DOHH2 (cell line): ENCODE measurements around the gene NR2F1-AS1.

Experiments
- H3F3A ChIP-seq: fragments of 200-600 bp; sonication (generic), shearing (Covaris generic); 2 replicates; pipeline ENCODE4 v1.6.0; 2016; ENCODE audit warnings: antibody characterized with exemption, mild to moderate bottlenecking; ENCODE audit not compliant: control insufficient read depth, insufficient read depth
- H3K27ac ChIP-seq: fragments of 200-600 bp; sonication (generic); 2 replicates; pipeline ENCODE4 v1.5.1; 2014; ENCODE audit warnings: low read depth, mild to moderate bottlenecking, low read length, moderate library complexity
- H3K27me3 ChIP-seq: fragments of 200-600 bp; sonication (generic); 2 replicates; pipeline ENCODE4 v1.6.1; 2014; ENCODE audit warnings: mild to moderate bottlenecking, low read length, mixed read lengths; ENCODE audit not compliant: control insufficient read depth
- H3K36me3 ChIP-seq: fragments of 200-600 bp; sonication (generic); 2 replicates; pipeline ENCODE4 v1.6.1; 2014; ENCODE audit warnings: mild to moderate bottlenecking, low read length, moderate library complexity, mixed read lengths; ENCODE audit not compliant: control insufficient read depth
- H3K4me1 ChIP-seq: fragments of 200-600 bp; sonication (generic); 2 replicates; pipeline ENCODE4 v1.6.1; 2014; ENCODE audit warnings: mild to moderate bottlenecking, low read length, mixed read lengths; ENCODE audit not compliant: control insufficient read depth
- H3K4me2 ChIP-seq: fragments of 200-600 bp; sonication (generic); 2 replicates; pipeline ENCODE4 v1.6.0; 2014; ENCODE audit warnings: mild to moderate bottlenecking, low read length, moderate library complexity
- H3K4me3 ChIP-seq: fragments of 200-600 bp; sonication (generic); 2 replicates; pipeline ENCODE4 v1.5.1; 2014; ENCODE audit warnings: mild to moderate bottlenecking, low read length, mixed read lengths
- H3K79me2 ChIP-seq: fragments of 200-600 bp; sonication (generic); 2 replicates; pipeline ENCODE4 v1.6.1; 2014; ENCODE audit warnings: mild to moderate bottlenecking, low read length, mixed read lengths; ENCODE audit not compliant: control insufficient read depth
- H3K9me2 ChIP-seq: fragments of 200-600 bp; sonication (generic); replicated peaks from 2 replicates; pipeline ENCODE4 v1.6.1; 2014; ENCODE audit warnings: mild to moderate bottlenecking, low read length, mixed read lengths; ENCODE audit not compliant: control insufficient read depth
- H3K9me3 ChIP-seq: fragments of 200-600 bp; sonication (generic); 2 replicates; pipeline ENCODE4 v1.6.1; 2014; ENCODE audit warnings: antibody characterized with exemption, low read length, mixed read lengths; ENCODE audit not compliant: control insufficient read depth, insufficient read depth
- H4K20me1 ChIP-seq: fragments of 200-600 bp; sonication (generic); 2 replicates; pipeline ENCODE4 v1.6.0; 2014; ENCODE audit warnings: low read depth, mild to moderate bottlenecking, antibody characterized with exemption, low read length, moderate library complexity; ENCODE audit not compliant: control insufficient read depth, insufficient read depth
- EZH2phosphoT487 ChIP-seq: fragments of 200-600 bp; sonication (generic); IDR thresholded peaks from 2 replicates; pipeline ENCODE4 v1.6.1; 2017; ENCODE audit warnings: borderline replicate concordance, mild to moderate bottlenecking, antibody characterized with exemption, low read length, moderate library complexity, mixed read lengths
- TF ChIP-seq, protein P1 (sequence below): fragments of 200-600 bp; sonication (generic); IDR thresholded peaks from one replicate; pipeline ENCODE4 v1.5.1; 2014; ENCODE audit warnings: antibody characterized with exemption, mild to moderate bottlenecking, low read depth, low read length; ENCODE audit not compliant: poor library complexity, severe bottlenecking

Gene NR2F1-AS1

DNA sequence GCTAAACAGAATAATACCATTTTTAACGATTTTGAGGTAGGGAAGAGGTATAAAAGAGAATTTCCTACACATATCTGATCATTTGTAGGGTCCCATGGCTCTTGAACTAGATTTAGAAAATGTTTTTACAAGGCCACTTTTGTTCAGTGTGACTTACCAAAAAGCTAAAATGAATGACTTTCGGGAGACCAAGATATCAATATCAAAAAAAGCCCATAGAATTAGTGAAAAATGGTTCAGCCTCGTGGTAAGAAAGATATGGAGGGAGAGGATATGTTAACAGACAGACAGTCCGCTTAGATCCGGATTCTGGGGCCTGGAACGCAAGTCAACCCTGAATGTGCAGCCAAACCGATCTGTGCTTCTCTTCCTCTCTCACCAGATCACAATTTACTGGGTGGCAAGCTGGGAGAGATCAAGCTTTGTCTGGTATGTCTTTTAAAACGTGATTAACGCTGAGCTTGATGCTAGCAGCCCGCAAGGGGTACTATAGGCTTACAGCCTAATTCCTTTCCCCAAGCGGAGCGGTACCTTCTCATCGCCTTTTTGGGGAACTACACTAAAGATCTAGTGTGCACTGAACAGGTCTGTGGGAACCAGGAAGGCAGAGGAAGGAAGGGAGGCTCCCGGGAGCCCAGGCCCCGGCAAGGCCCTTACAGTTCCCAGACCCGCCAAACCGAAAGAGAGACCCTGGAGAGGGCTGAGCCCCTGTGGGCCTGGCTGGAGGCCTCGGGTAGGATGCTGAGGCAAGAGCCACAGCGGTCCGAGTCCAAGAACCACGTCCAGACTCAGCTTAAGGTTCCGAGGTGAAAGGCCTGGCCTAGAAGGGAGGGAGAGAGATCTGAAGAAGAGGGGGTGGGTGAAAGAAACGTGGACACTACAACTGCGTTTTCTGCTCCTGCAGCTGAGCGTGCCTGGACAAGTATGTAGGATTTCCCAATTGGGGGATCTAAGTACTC is 2.9 kb downstream of the NR2F1-AS1 start:
- no peak overlapping the region for H3K4me3 ChIP-seq
- H4K20me1 ChIP-seq, result no peaks in the 10 kb centered on the region
- no peaks in the 10 kb centered on the region for H3K36me3 ChIP-seq
- H3K79me2 ChIP-seq, result no peaks in the 10 kb centered on the region
- TF ChIP-seq, protein P1, sequence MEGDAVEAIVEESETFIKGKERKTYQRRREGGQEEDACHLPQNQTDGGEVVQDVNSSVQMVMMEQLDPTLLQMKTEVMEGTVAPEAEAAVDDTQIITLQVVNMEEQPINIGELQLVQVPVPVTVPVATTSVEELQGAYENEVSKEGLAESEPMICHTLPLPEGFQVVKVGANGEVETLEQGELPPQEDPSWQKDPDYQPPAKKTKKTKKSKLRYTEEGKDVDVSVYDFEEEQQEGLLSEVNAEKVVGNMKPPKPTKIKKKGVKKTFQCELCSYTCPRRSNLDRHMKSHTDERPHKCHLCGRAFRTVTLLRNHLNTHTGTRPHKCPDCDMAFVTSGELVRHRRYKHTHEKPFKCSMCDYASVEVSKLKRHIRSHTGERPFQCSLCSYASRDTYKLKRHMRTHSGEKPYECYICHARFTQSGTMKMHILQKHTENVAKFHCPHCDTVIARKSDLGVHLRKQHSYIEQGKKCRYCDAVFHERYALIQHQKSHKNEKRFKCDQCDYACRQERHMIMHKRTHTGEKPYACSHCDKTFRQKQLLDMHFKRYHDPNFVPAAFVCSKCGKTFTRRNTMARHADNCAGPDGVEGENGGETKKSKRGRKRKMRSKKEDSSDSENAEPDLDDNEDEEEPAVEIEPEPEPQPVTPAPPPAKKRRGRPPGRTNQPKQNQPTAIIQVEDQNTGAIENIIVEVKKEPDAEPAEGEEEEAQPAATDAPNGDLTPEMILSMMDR, result no peak
- no peak overlapping the region for H3K27ac ChIP-seq
- no peak overlapping the region for H3K4me2 ChIP-seq
- H3K4me1 ChIP-seq, result peaks cover 21% of the 10 kb centered on the region
- peaks cover 71% of the 10 kb centered on the region for H3K27me3 ChIP-seq
- H3F3A ChIP-seq, result no peaks in the 10 kb centered on the region
- no peaks in the 10 kb centered on the region for H3K9me3 ChIP-seq
- no peaks in the 10 kb centered on the region for H3K9me2 ChIP-seq

DNA sequence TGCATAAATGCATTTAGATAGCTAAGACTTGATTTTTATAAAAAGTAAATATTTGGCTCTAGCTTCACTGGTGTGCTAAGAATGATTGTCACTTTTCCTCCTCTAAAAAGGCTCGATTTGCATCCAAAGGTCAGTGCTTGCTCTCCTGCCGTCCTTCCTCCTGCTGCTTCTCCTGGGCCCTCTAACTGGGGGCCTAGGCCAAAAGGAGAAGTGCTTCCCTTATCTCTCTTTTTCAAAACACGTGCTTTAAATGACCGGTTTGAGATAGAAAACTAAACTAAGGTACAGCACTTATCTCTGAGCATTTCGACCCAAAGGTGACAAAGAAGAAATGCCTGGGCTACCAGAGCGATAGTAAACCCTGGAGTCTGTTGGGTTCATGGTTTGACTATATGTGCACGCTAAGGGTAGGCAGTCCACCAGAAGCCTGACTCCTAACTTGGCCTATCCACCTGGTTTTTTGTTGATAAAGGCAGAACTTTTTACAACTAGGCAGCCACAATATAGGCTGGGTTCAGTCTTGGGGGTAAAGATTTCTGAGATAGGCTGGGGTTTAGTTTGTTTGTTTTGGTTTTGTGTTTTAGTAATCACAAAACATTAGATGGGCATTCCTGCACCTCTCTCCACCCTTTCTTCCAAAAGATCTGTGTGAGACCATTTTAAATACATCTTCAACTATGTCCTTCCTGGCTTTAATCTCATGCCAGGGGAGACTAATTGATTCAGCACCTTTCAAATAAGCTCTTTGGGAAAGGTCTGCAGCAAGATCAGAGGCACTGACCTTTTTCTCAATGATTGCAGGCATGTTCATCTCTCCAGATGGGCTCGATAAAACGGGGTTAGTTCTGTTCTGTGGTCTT is 3.8 kb downstream of the NR2F1-AS1 start:
- no peak overlapping the region for H3K4me2 ChIP-seq
- TF ChIP-seq, protein P1, result no peak
- no peak for TF ChIP-seq EZH2phosphoT487
- no peak overlapping the region for H3K4me3 ChIP-seq
- H3K9me3 ChIP-seq, result no peaks in the 10 kb centered on the region
- no peaks in the 10 kb centered on the region for H3K9me2 ChIP-seq
- no peaks in the 10 kb centered on the region for H3K36me3 ChIP-seq
- H3K27ac ChIP-seq, result no peak overlapping the region
- H3K79me2 ChIP-seq, result no peaks in the 10 kb centered on the region
- no peaks in the 10 kb centered on the region for H4K20me1 ChIP-seq
- H3K27me3 ChIP-seq, result peaks cover 62% of the 10 kb centered on the region
- H3K4me1 ChIP-seq, result peaks cover 12% of the 10 kb centered on the region
- no peaks in the 10 kb centered on the region for H3F3A ChIP-seq

DNA sequence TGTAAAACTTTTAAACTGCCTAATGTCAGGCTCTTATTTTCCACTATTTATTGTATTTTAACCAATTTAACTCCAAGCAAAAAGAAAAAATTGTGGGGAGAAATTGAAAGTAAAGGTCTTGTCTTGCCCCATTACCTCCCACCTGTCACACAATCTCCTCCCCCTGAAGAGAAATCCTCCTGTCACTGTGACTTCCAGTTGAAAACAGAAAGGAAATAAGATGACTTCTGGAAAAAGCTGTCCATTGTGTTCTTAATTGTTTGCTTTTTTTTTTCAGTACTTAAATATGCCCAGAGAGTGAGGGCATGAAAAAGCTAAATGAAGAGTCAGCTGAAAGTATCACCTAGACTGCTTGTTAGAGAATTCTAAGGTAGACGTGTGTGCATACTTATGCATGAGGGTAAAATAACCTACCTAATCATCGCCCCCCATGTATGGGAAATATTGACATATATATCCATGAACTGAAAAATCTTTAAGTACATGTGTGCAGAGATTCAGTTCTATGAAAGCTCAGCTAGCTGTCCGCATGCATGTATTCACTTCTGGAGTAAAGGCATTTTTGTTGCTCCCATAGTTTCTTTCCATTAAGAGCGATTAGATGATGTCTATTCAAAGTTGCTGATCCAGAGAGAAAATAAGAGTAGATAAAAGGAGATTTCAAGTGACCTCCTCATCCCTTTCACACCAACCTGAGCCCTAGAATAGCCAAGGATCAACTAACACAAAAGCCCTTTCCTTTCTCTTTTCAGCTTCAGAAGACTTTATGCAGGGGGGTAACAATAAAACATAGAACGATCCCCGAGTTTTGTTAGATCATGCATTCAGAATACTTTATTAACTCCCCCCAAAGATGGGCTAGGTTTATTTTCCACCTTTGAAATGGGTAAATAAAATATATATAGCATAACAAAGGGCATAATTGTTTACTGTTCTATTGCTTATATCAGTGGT is 5.3 kb downstream of the NR2F1-AS1 start:
- H3K27me3 ChIP-seq, result peaks cover 53% of the 10 kb centered on the region
- H4K20me1 ChIP-seq, result no peaks in the 10 kb centered on the region
- H3K4me3 ChIP-seq, result no peak overlapping the region
- no peaks in the 10 kb centered on the region for H3K79me2 ChIP-seq
- no peak overlapping the region for H3K27ac ChIP-seq
- no peaks in the 10 kb centered on the region for H3F3A ChIP-seq
- no peaks in the 10 kb centered on the region for H3K36me3 ChIP-seq
- peaks cover 2% of the 10 kb centered on the region for H3K4me1 ChIP-seq
- H3K4me2 ChIP-seq, result no peak overlapping the region
- TF ChIP-seq, protein P1, result no peak
- TF ChIP-seq EZH2phosphoT487, result no peak
- no peaks in the 10 kb centered on the region for H3K9me2 ChIP-seq
- no peaks in the 10 kb centered on the region for H3K9me3 ChIP-seq
